Measurements from ENCODE around the gene TDRD3. TPM values are rescaled to one million over a fixed set of nuclear protein-coding genes. Genes with fewer than 3 reads are reported as not detected.
"Not testable (repeated sequence)": the region's sequence is repeated elsewhere in the genome, so short reads cannot be mapped to it uniquely, and the experiment has no call there.

Gene TDRD3
- total RNA-seq, 1 experiment from 2014 or later = 21.4 TPM

DNA sequence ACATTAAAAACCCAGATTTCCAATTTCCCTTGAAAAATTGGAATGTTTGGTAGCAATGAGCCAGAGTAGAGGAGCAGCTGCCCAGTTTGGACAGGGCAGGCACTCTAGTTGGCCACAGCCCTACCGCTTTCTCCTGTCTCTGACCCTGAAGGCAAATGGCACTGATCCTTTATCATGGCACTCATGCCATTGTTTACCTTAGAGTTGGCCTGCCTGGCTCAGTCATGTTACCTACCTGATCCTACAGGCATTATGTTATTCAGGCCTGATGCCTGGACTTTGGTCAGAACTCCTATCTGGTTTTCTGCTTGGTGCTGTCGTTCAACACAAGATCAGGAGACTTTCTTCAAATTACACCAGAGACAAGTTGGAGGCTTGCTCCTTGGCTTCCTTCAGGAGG, 24.9 kb upstream of the TDRD3 start:
- H3K9me3 Mint-ChIP-seq (ENCODE audit: unreplicated experiment) = no peaks in the 10 kb centered on the region
- no peaks in the 10 kb centered on the region for H3K4me1 Mint-ChIP-seq (ENCODE audit: insufficient read depth, unreplicated experiment)
- H3K27me3 Mint-ChIP-seq (ENCODE audit: insufficient read depth, unreplicated experiment) = no peaks in the 10 kb centered on the region
- no peak for DNase-seq (ENCODE audit: unreplicated experiment)
- ChIA-PET POLR2A (no interaction called here), CTCF (interaction anchor here (0.7 to 1.0 kb wide), 2 partner anchors 9 to 491 kb away, joined by 3 to 4 read pairs; no protein-coding TSS in a partner anchor)
- H3K36me3 Mint-ChIP-seq (ENCODE audit: insufficient read depth, unreplicated experiment) = no peaks in the 10 kb centered on the region
- no TSS peak for BruUV-seq (replicated peaks)
- intact Hi-C loops (cut with micrococcal nuclease) = no loop called here
- TF ChIP-seq, protein P1, sequence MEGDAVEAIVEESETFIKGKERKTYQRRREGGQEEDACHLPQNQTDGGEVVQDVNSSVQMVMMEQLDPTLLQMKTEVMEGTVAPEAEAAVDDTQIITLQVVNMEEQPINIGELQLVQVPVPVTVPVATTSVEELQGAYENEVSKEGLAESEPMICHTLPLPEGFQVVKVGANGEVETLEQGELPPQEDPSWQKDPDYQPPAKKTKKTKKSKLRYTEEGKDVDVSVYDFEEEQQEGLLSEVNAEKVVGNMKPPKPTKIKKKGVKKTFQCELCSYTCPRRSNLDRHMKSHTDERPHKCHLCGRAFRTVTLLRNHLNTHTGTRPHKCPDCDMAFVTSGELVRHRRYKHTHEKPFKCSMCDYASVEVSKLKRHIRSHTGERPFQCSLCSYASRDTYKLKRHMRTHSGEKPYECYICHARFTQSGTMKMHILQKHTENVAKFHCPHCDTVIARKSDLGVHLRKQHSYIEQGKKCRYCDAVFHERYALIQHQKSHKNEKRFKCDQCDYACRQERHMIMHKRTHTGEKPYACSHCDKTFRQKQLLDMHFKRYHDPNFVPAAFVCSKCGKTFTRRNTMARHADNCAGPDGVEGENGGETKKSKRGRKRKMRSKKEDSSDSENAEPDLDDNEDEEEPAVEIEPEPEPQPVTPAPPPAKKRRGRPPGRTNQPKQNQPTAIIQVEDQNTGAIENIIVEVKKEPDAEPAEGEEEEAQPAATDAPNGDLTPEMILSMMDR (IDR thresholded peaks at IDR 0.05; ENCODE audit: unreplicated experiment) = no peak
- no peak overlapping the region for H3K4me3 Mint-ChIP-seq (ENCODE audit: unreplicated experiment)
- no peak overlapping the region for H3K27ac Mint-ChIP-seq (ENCODE audit: low read depth, unreplicated experiment)

DNA sequence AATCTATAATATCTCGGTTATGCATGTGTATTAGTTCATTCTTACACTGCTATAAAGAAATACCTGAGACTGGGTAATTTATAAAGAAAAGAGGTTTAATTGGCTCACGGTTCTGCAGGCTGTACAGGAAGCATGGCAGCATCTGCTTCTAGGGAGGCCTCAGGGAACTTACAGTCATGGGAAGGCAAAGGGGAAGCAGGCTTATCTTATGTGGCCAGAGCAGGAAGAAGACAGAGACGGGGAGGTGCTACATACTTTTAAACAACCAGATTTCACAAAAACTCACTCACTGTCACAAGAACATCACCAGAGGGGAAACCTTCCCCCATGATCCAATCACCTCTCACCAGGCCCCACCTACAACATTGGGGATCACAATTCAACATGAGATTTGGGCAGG, 17.7 kb upstream of the TDRD3 start:
- H3K4me1 Mint-ChIP-seq (ENCODE audit: insufficient read depth, unreplicated experiment); POLR2A ChIA-PET; H3K27me3 Mint-ChIP-seq (ENCODE audit: insufficient read depth, unreplicated experiment); H3K4me3 Mint-ChIP-seq (ENCODE audit: unreplicated experiment); H3K9me3 Mint-ChIP-seq (ENCODE audit: unreplicated experiment); DNase-seq (ENCODE audit: unreplicated experiment); H3K27ac Mint-ChIP-seq (ENCODE audit: low read depth, unreplicated experiment); intact Hi-C loops (cut with micrococcal nuclease); H3K36me3 Mint-ChIP-seq (ENCODE audit: insufficient read depth, unreplicated experiment); BruUV-seq (replicated peaks): not testable (repeated sequence)
- CTCF ChIA-PET = interaction anchor here (0.5 kb wide), 1 partner anchor 569 kb away, joined by 5 read pairs; no protein-coding TSS in a partner anchor

DNA sequence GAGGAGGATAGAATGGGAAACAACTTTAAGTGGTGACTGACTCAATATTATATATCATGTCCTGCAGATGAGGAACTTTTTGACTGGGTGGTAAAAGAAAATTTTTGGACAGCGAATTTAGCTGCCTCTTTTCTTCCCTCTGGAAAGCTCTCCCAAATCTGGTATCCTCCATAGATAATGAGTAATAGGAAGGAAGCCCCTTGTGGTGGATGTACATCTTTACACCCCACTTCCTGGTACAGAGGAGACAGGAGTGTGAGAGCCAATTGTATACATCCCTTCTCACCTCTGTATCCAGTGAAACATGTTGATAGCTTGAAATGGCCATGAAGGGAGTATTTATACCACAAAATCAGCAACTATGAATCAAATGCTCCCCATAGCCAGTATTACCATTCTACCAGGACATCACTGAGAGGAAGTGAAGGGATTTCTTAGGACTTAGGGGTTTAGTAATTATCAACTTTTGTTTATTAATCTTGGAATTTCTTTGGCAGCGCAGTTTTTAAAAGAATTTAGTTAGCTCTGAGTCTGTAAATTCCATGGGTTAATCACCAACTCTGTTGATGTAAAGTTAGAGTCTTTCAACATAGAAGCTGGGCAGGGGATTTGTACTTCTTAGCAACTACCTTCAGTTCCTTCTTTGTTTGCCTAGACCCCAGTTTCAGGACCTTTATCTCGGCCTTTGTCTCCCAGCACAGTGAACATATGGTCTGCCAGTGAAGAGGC, 17.0 kb upstream of the TDRD3 start:
- intact Hi-C loops (cut with micrococcal nuclease) = no loop called here
- Mint-ChIP-seq H3K36me3 (ENCODE audit: insufficient read depth, unreplicated experiment) (no peaks in the 10 kb centered on the region), H3K4me1 (ENCODE audit: insufficient read depth, unreplicated experiment) (no peaks in the 10 kb centered on the region), H3K27me3 (ENCODE audit: insufficient read depth, unreplicated experiment) (peaks cover 2% of the 10 kb centered on the region), H3K9me3 (ENCODE audit: unreplicated experiment) (no peaks in the 10 kb centered on the region), H3K4me3 (ENCODE audit: unreplicated experiment) (no peak overlapping the region), H3K27ac (ENCODE audit: low read depth, unreplicated experiment) (no peak overlapping the region)
- peak; percentile 9 for DNase-seq (ENCODE audit: unreplicated experiment)
- CTCF ChIA-PET = interaction anchor here (0.5 to 1.4 kb wide), 2 partner anchors 8 to 570 kb away, joined by 4 to 5 read pairs; no protein-coding TSS in a partner anchor
- POLR2A ChIA-PET = no interaction called here
- BruUV-seq (replicated peaks) = no TSS peak
- TF ChIP-seq, protein P1 (IDR thresholded peaks at IDR 0.05; ENCODE audit: unreplicated experiment) = no peak

DNA sequence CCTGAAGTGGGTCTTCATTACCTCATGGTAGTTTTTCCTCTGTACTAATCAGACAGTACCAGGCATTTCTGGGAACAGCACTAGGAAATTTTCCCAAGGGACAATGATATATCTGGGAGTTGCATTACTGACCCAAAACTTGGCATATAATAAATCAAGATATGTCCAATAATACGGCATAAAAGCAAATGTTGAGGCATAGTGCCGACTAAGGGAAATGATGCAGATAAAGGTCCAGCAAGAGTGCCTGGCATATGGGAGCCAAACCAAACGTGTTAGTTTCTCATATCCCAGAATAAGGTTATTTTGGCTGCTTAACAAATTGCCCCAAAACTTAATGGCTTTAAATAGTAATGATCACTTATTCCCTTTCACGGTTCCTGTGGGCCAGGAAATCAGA, 12.1 kb upstream of the TDRD3 start:
- Mint-ChIP-seq H3K36me3 (ENCODE audit: insufficient read depth, unreplicated experiment) (no peaks in the 10 kb centered on the region), H3K4me1 (ENCODE audit: insufficient read depth, unreplicated experiment) (no peaks in the 10 kb centered on the region), H3K4me3 (ENCODE audit: unreplicated experiment) (no peak overlapping the region), H3K9me3 (ENCODE audit: unreplicated experiment) (no peaks in the 10 kb centered on the region), H3K27ac (ENCODE audit: low read depth, unreplicated experiment) (no peak overlapping the region), H3K27me3 (ENCODE audit: insufficient read depth, unreplicated experiment) (peaks cover 8% of the 10 kb centered on the region)
- BruUV-seq (replicated peaks) = no TSS peak
- intact Hi-C loops (cut with micrococcal nuclease) = no loop called here
- TF ChIP-seq, protein P1 (IDR thresholded peaks at IDR 0.05; ENCODE audit: unreplicated experiment) = no peak
- POLR2A ChIA-PET = interaction anchor here (0.6 kb wide), 1 partner anchor 10 kb away, joined by 3 read pairs; no protein-coding TSS in a partner anchor
- DNase-seq (ENCODE audit: unreplicated experiment) = no peak
- CTCF ChIA-PET = no interaction called here
